Measurements from ENCODE around the gene SOCS6.

DNA sequence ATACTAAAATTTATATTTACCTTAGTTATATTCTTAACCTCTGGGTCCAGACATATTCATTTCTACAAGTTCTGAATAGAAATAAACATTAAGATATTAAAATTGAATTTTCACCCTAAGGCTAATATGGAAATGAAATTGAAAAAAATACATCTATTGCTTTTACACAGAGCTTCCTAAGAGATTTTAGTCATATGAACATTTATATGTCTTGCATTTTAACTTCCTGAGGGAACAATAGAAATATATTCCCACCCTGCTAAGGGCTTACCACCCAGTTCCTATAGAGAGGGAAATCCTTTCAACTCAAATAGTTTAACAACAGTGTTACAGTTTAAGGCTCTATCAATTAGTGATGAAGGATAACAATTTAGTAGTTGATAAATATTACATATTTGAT, 60.5 kb downstream of the SOCS6 start:
- TF ChIP-seq, protein P1, sequence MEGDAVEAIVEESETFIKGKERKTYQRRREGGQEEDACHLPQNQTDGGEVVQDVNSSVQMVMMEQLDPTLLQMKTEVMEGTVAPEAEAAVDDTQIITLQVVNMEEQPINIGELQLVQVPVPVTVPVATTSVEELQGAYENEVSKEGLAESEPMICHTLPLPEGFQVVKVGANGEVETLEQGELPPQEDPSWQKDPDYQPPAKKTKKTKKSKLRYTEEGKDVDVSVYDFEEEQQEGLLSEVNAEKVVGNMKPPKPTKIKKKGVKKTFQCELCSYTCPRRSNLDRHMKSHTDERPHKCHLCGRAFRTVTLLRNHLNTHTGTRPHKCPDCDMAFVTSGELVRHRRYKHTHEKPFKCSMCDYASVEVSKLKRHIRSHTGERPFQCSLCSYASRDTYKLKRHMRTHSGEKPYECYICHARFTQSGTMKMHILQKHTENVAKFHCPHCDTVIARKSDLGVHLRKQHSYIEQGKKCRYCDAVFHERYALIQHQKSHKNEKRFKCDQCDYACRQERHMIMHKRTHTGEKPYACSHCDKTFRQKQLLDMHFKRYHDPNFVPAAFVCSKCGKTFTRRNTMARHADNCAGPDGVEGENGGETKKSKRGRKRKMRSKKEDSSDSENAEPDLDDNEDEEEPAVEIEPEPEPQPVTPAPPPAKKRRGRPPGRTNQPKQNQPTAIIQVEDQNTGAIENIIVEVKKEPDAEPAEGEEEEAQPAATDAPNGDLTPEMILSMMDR (IDR thresholded peaks at IDR 0.05): no peak
- no peak for TF ChIP-seq EZH2 (IDR thresholded peaks at IDR 0.05; ENCODE audit: borderline replicate concordance, insufficient read depth, low read depth, low read length, poor library complexity, severe bottlenecking)

Measured in B cell (primary cell).